ENCODE data around the gene SLC28A1. TPM values are rescaled to one million over a fixed set of nuclear protein-coding genes. Genes with fewer than 3 reads are reported as not detected.

Gene SLC28A1
- total and polyA plus RNA-seq, 7 donors, result 0.13 to 1.9 (median 0.34) TPM

DNA sequence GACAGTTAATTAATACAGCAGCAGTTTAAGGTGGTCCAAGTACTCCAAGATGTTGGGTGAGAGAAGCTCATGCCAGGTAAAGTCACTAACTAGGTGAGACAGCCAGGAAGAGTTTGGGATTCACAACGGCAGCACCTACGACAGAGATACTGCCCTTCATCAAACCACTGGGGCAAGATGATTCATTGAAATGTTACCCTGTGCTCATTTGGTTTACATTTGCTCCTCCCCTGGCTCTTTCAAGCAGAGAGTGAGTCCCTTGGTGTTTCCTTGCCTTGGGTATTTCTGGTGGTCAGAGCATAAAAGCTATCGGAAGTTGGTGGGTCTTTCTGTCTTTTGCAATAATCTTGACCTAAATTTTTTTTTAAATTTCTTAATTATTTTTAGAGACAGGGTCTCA lies 77.2 kb downstream of the SLC28A1 start:
- Histone ChIP-seq H3K36me3 (ENCODE audit: insufficient read depth in 1 of 2, low read depth in 1 of 2) (no peaks in the 10 kb centered on the region), H3K9me3 (no peaks in the 10 kb centered on the region), H3K4me1 (no peaks in the 10 kb centered on the region), H3K27ac (no peak overlapping the region), H3K4me3 (no peak overlapping the region), H3K27me3 (ENCODE audit: insufficient read depth in 3 of 3, low read length in 2 of 3) (no peaks in the 10 kb centered on the region)
- TF ChIP-seq, protein P1, sequence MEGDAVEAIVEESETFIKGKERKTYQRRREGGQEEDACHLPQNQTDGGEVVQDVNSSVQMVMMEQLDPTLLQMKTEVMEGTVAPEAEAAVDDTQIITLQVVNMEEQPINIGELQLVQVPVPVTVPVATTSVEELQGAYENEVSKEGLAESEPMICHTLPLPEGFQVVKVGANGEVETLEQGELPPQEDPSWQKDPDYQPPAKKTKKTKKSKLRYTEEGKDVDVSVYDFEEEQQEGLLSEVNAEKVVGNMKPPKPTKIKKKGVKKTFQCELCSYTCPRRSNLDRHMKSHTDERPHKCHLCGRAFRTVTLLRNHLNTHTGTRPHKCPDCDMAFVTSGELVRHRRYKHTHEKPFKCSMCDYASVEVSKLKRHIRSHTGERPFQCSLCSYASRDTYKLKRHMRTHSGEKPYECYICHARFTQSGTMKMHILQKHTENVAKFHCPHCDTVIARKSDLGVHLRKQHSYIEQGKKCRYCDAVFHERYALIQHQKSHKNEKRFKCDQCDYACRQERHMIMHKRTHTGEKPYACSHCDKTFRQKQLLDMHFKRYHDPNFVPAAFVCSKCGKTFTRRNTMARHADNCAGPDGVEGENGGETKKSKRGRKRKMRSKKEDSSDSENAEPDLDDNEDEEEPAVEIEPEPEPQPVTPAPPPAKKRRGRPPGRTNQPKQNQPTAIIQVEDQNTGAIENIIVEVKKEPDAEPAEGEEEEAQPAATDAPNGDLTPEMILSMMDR (IDR thresholded peaks at IDR 0.05), result no peak
- 78 to 84% (median 81%) methylated on average over 3 of the region's 3 CpGs for WGBS, 3 donors
- intact Hi-C loops (cut with DNase I), result loop anchor here in 1 of 2 donors (10.0 kb wide), 1 partner anchor 193 kb away; no protein-coding TSS in a partner anchor
- DNase-seq, result no peak
- no peak for ATAC-seq

DNA sequence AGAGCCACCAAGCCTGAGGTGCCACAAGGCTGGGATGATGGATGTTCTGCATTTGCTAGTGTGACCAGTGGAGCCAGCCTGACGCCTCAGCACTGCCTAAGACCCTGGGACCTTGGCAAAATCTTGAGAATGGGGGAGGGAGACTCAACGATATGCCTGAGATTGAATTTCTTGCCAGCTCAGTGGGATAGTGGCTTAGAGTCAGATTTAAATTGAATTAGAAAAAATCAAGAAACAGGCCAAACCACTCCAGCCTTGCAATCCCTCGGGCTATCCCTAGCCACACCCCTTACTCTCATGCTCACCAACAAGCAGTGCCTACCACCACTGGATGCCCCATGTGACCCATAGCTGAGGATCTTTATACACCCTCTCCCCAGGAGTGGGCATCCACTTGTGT lies 78.5 kb downstream of the SLC28A1 start:
- DNase-seq, result no peak
- H3K36me3 ChIP-seq (ENCODE audit: insufficient read depth in 1 of 2, low read depth in 1 of 2), result no peaks in the 10 kb centered on the region
- no peak overlapping the region for H3K4me3 ChIP-seq
- no peak for ATAC-seq
- no peaks in the 10 kb centered on the region for H3K27me3 ChIP-seq (ENCODE audit: insufficient read depth in 3 of 3, low read length in 2 of 3)
- H3K27ac ChIP-seq, result no peak overlapping the region
- TF ChIP-seq, protein P1 (IDR thresholded peaks at IDR 0.05), result no peak
- intact Hi-C loops (cut with DNase I), result loop anchor here in 1 of 2 donors (10.0 kb wide), 1 partner anchor 192 kb away; no protein-coding TSS in a partner anchor
- WGBS, 3 donors, result 60 to 73% (median 73%) methylated on average over 3 of the region's 3 CpGs
- H3K9me3 ChIP-seq, result no peaks in the 10 kb centered on the region
- no peaks in the 10 kb centered on the region for H3K4me1 ChIP-seq

DNA sequence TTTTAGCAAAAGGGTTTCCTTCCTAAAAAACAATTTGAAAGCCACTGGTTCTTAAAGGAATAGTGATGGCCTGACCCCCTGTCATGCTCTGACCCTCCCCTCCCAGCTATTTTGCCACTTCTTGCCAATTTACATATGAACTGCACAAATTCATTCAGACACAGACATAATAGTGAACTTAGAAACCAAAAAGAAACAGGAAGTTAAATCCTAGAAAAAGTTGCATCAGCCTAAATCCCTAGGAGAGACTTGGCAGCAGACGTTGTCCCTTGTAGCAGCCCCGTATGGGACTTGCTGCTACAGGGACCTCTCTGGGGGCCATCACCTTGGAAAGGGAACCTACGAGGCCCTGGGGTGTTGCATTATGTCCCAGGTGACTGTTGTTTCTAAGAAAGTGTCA lies 82.9 kb downstream of the SLC28A1 start:
- no peaks in the 10 kb centered on the region for H3K36me3 ChIP-seq (ENCODE audit: insufficient read depth in 1 of 2, low read depth in 1 of 2)
- TF ChIP-seq, protein P1 (IDR thresholded peaks at IDR 0.05), result no peak

DNA sequence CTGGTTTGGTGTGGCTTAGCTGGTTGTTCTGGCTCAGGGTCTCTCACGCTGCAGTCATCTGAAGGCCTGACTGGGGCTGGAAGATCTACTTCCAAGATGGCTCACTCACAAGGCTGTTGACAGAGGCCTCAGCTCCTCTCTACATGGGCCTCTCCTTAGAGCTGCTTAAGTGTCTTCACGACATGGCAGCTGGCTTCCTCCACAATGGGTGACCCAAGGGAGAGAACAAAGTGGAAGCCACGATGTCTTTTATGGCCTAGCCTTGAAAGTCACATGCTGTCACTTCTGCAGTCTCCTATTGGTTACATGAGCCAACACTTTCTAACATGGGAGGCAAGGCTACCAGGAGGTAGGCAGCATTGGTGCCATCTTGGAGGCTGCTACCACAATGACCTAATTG lies 83.8 kb downstream of the SLC28A1 start:
- Histone ChIP-seq H3K27me3 (ENCODE audit: insufficient read depth in 3 of 3, low read length in 2 of 3) (no peaks in the 10 kb centered on the region), H3K27ac (no peak overlapping the region)
- intact Hi-C loops (cut with DNase I), result loop anchor here in 1 of 2 donors (10.0 kb wide), 1 partner anchor 186 kb away; no protein-coding TSS in a partner anchor

More for the DNA sequence above, 82.9 kb downstream of the SLC28A1 start:
- Histone ChIP-seq H3K4me1 (no peaks in the 10 kb centered on the region), H3K4me3 (no peak overlapping the region), H3K27ac (no peak overlapping the region), H3K27me3 (ENCODE audit: insufficient read depth in 3 of 3, low read length in 2 of 3) (no peaks in the 10 kb centered on the region), H3K9me3 (no peaks in the 10 kb centered on the region)
- intact Hi-C loops (cut with DNase I), result loop anchor here in 1 of 2 donors (10.0 kb wide), 1 partner anchor 187 kb away; no protein-coding TSS in a partner anchor
- 63 to 78% (median 69%) methylated on average over 3 of the region's 3 CpGs for WGBS, 3 donors
- ATAC-seq (no peak), DNase-seq (no peak)

More for the DNA sequence above, 83.8 kb downstream of the SLC28A1 start:
- no peaks in the 10 kb centered on the region for H3K36me3 ChIP-seq (ENCODE audit: insufficient read depth in 1 of 2, low read depth in 1 of 2)
- ATAC-seq, result no peak
- H3K4me3 ChIP-seq, result no peak overlapping the region
- TF ChIP-seq, protein P1 (IDR thresholded peaks at IDR 0.05), result no peak
- no peak for DNase-seq
- 87 to 94% (median 91%) methylated on average over 3 of the region's 3 CpGs for WGBS, 3 donors
- H3K4me1 ChIP-seq, result no peaks in the 10 kb centered on the region
- no peaks in the 10 kb centered on the region for H3K9me3 ChIP-seq

All from psoas muscle (tissue), 8 donors.